ENCODE data around the gene CCDC141.

Gene CCDC141

GRCh38 chr2:178882666-178883440 is 167.1 kb downstream of the CCDC141 start:
- H3K36me3 ChIP-seq = no peaks in the 10 kb centered on the region
- no peak overlapping the region for H3K27ac ChIP-seq
- TF ChIP-seq CTCF (IDR thresholded peaks at IDR 0.05) = no peak
- H3K4me3 ChIP-seq (ENCODE audit: low read depth in 1 of 2, low read length in 1 of 2) = no peak overlapping the region
- H3K27me3 ChIP-seq = no peaks in the 10 kb centered on the region
- no peaks in the 10 kb centered on the region for H3K9me3 ChIP-seq
- no peaks in the 10 kb centered on the region for H3K4me1 ChIP-seq (ENCODE audit: control insufficient read depth in 1 of 2, insufficient read depth in 1 of 2, low read depth in 1 of 2, low read length in 1 of 2)

GRCh38 chr2:178881075-178881474 is 168.9 kb downstream of the CCDC141 start:
- Histone ChIP-seq H3K4me3 (ENCODE audit: low read depth in 1 of 2, low read length in 1 of 2) (no peak overlapping the region), H3K27me3 (no peaks in the 10 kb centered on the region), H3K4me1 (ENCODE audit: control insufficient read depth in 1 of 2, insufficient read depth in 1 of 2, low read depth in 1 of 2, low read length in 1 of 2) (no peaks in the 10 kb centered on the region), H3K27ac (no peak overlapping the region), H3K36me3 (no peaks in the 10 kb centered on the region), H3K9me3 (no peaks in the 10 kb centered on the region)
- no peak for TF ChIP-seq CTCF (IDR thresholded peaks at IDR 0.05)

- TF ChIP-seq CTCF (IDR thresholded peaks at IDR 0.05) = no peak
- no peaks in the 10 kb centered on the region for H3K36me3 ChIP-seq
- H3K27ac ChIP-seq = no peak overlapping the region
Measured at GRCh38 chr2:178880257-178880656, 169.7 kb downstream of the CCDC141 start.

GRCh38 chr2:178877874-178878273 is 172.1 kb downstream of the CCDC141 start:
- Histone ChIP-seq H3K4me3 (ENCODE audit: low read depth in 1 of 2, low read length in 1 of 2) (no peak overlapping the region), H3K9me3 (no peaks in the 10 kb centered on the region), H3K27ac (no peak overlapping the region), H3K4me1 (ENCODE audit: control insufficient read depth in 1 of 2, insufficient read depth in 1 of 2, low read depth in 1 of 2, low read length in 1 of 2) (no peaks in the 10 kb centered on the region), H3K27me3 (no peaks in the 10 kb centered on the region), H3K36me3 (no peaks in the 10 kb centered on the region)
- TF ChIP-seq CTCF (IDR thresholded peaks at IDR 0.05) = no peak

More at GRCh38 chr2:178880257-178880656, 169.7 kb downstream of the CCDC141 start:
- no peaks in the 10 kb centered on the region for H3K27me3 ChIP-seq
- no peaks in the 10 kb centered on the region for H3K4me1 ChIP-seq (ENCODE audit: control insufficient read depth in 1 of 2, insufficient read depth in 1 of 2, low read depth in 1 of 2, low read length in 1 of 2)
- no peaks in the 10 kb centered on the region for H3K9me3 ChIP-seq
- H3K4me3 ChIP-seq (ENCODE audit: low read depth in 1 of 2, low read length in 1 of 2) = no peak overlapping the region

GRCh38 chr2:178874529-178875240 is 175.3 kb downstream of the CCDC141 start:
- Histone ChIP-seq H3K9me3 (no peaks in the 10 kb centered on the region), H3K36me3 (no peaks in the 10 kb centered on the region), H3K27me3 (no peaks in the 10 kb centered on the region), H3K4me3 (ENCODE audit: low read depth in 1 of 2, low read length in 1 of 2) (no peak overlapping the region), H3K4me1 (ENCODE audit: control insufficient read depth in 1 of 2, insufficient read depth in 1 of 2, low read depth in 1 of 2, low read length in 1 of 2) (no peaks in the 10 kb centered on the region), H3K27ac (no peak overlapping the region)
- no peak for TF ChIP-seq CTCF (IDR thresholded peaks at IDR 0.05)
